Cardiac muscle cell (in vitro differentiated cells and primary cell): ENCODE measurements around the gene CALB2. TPM values are rescaled to one million over a fixed set of nuclear protein-coding genes. Genes with fewer than 3 reads are reported as not detected.

Experiments used
- DNase-seq, 2 donors: peaks; one replicate each; pipeline versions ENCODE4 v3.0.0 to v3.0.0-alpha.2; 2010 to 2017; ENCODE audit warnings: low read depth in 1 of 2, low spot score in 1 of 2
- H3K27ac ChIP-seq: fragments of 200-600 bp; sonication (generic); 2 replicates; pipeline ENCODE4 v1.5.1; 2016
- H3K27me3 ChIP-seq: fragments of 200-600 bp; sonication (generic); 2 replicates; pipeline ENCODE4 v1.6.0; 2016; ENCODE audit warnings: control low read depth
- H3K36me3 ChIP-seq: fragments of 200-600 bp; sonication (generic); 2 replicates; pipeline ENCODE4 v1.5.1; 2016; ENCODE audit warnings: control low read depth
- H3K4me1 ChIP-seq: fragments of 200-600 bp; sonication (generic); 2 replicates; pipeline ENCODE4 v1.8.1; 2017; ENCODE audit warnings: low read depth, mild to moderate bottlenecking, mixed run types
- H3K4me3 ChIP-seq: fragments of 200-600 bp; sonication (generic); 2 replicates; pipeline ENCODE4 v1.5.1; 2016; ENCODE audit warnings: mild to moderate bottlenecking
- H3K9me3 ChIP-seq: fragments of 200-600 bp; sonication (generic); 2 replicates; pipeline ENCODE4 v1.5.1; 2017; ENCODE audit warnings: low read depth, mild to moderate bottlenecking, control low read depth
- CTCF ChIP-seq: IDR thresholded peaks from 2 replicates; pipeline ENCODE4 v1.5.1; 2012; ENCODE audit warnings: low read depth, mild to moderate bottlenecking, low read length
- polyA plus RNA-seq: library from polyadenylated mRNA; unstranded; fragments of >200 nt; fragmentation: Nextera tagmentation; extraction: Ambion mirVana; gene quantifications from 2 replicates; pipeline ENCODE4 v1.2.1, GENCODE V29; 2016
- total RNA-seq: library from RNA; depleted of rRNA; stranded (reverse); fragments of >200 nt; gene quantifications from 2 replicates; pipeline ENCODE4 v1.2.3, GENCODE V29; 2016

Gene CALB2
- total and polyA plus RNA-seq, 2 experiments from 2014 or later: 0.36 to 0.45 TPM

DNA sequence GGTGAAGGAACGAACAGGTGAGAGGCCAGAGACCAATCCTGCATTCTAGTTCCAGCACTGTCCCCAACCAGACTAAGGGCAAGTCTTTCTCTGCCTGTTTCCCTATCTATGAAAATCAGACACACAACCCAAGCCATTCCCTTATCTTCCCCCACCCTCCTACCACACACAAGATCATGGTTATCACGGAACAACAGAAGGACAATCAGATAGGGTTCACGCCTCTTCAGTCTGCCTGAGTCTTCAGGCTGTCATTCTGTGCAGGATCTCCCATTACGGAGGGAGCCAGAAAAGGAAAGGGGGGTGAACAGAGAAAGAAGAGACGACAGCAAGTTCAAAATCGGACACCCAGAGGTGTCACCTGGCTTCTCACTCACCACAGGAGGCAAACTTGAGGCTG, 72.2 kb downstream of the CALB2 start:
- Histone ChIP-seq H3K4me1 (no peaks in the 10 kb centered on the region), H3K27ac (no peak overlapping the region), H3K4me3 (no peak overlapping the region), H3K36me3 (no peaks in the 10 kb centered on the region), H3K27me3 (peaks cover 32% of the 10 kb centered on the region), H3K9me3 (no peaks in the 10 kb centered on the region)
- no peak for DNase-seq
- TF ChIP-seq CTCF: no peak

DNA sequence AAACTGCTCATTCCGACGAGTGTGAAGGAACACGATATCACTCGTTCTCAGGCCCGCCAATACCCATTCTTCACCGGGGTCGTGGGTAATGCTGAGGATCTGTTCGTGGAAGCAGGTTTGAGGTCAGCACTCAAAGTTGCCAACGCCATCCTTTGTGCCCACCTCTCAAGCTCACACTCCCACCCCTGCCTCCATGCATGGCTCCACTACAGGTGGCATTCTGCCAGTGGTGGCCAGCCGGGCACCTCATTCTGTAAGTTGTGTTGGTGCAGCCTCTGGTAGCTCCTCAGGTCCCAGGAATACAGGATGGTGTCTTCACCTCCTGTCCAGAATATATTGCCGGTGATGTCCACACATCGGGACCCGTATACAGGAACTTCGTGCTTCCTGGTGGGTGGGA, 72.7 kb downstream of the CALB2 start:
- no peaks in the 10 kb centered on the region for H3K9me3 ChIP-seq
- no peak for TF ChIP-seq CTCF
- DNase-seq: no peak
- no peaks in the 10 kb centered on the region for H3K36me3 ChIP-seq
- H3K4me1 ChIP-seq: no peaks in the 10 kb centered on the region
- no peak overlapping the region for H3K4me3 ChIP-seq
- peaks cover 28% of the 10 kb centered on the region for H3K27me3 ChIP-seq
- H3K27ac ChIP-seq: no peak overlapping the region

- no peaks in the 10 kb centered on the region for H3K4me1 ChIP-seq
These were observed 73.5 kb downstream of the CALB2 start for GRCh38 chr16:71431991-71432390.

GRCh38 chr16:71432906-71433305, 74.4 kb downstream of the CALB2 start:
- no peaks in the 10 kb centered on the region for H3K9me3 ChIP-seq
- H3K4me3 ChIP-seq: no peak overlapping the region
- no peaks in the 10 kb centered on the region for H3K4me1 ChIP-seq
- no peak overlapping the region for H3K27ac ChIP-seq
- TF ChIP-seq CTCF: no peak
- DNase-seq: no peak
- peaks cover 26% of the 10 kb centered on the region for H3K27me3 ChIP-seq
- H3K36me3 ChIP-seq: no peaks in the 10 kb centered on the region

More at GRCh38 chr16:71431991-71432390, 73.5 kb downstream of the CALB2 start:
- no peak overlapping the region for H3K27ac ChIP-seq
- no peaks in the 10 kb centered on the region for H3K36me3 ChIP-seq
- H3K9me3 ChIP-seq: no peaks in the 10 kb centered on the region
- peaks cover 26% of the 10 kb centered on the region for H3K27me3 ChIP-seq
- no peak overlapping the region for H3K4me3 ChIP-seq
- TF ChIP-seq CTCF: no peak
- DNase-seq: no peak

DNA sequence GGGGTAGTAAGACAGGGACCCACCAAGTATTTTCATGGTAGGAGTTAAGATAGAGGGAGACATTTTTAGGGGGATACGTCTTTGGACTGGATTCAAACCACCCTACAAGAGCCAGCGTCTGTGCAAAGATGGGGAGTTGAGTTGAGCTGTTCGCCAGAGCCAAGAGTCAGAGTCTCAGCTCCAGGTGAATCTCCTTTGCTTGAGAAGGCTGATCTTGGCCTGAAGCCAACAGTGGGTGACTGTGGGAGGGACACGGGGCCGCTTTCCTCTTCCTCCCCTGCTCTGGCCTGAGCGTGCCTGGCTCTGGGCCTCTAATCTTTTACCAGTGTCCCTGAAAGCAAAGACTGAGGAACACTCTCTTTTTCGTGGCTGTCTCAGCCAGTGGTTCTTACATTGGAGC, 78.0 kb downstream of the CALB2 start:
- no peaks in the 10 kb centered on the region for H3K9me3 ChIP-seq
- H3K27me3 ChIP-seq: peaks cover 11% of the 10 kb centered on the region
- no peak for DNase-seq
- no peak overlapping the region for H3K4me3 ChIP-seq
- no peak overlapping the region for H3K27ac ChIP-seq
- H3K36me3 ChIP-seq: no peaks in the 10 kb centered on the region
- no peaks in the 10 kb centered on the region for H3K4me1 ChIP-seq
- no peak for TF ChIP-seq CTCF

- H3K9me3 ChIP-seq: no peaks in the 10 kb centered on the region
- DNase-seq: peak in 1 of 2 donors; percentile 72
- no peaks in the 10 kb centered on the region for H3K4me1 ChIP-seq
These were observed 81.0 kb downstream of the CALB2 start for GRCh38 chr16:71439523-71439922.

More at GRCh38 chr16:71439523-71439922, 81.0 kb downstream of the CALB2 start:
- H3K27ac ChIP-seq: no peak overlapping the region
- no peak for TF ChIP-seq CTCF
- no peaks in the 10 kb centered on the region for H3K27me3 ChIP-seq
- H3K36me3 ChIP-seq: no peaks in the 10 kb centered on the region
- H3K4me3 ChIP-seq: no peak overlapping the region
